Heart right ventricle (tissue), 16 donors: ENCODE results near the gene DAB2IP. TPM values are rescaled to one million over a fixed set of nuclear protein-coding genes. Genes with fewer than 3 reads are reported as not detected.

ENCODE experiments used
- ATAC-seq, 8 donors: fragments of 200-7000 bp; cut with Tn5 transposase; one replicate each; pipeline ENCODE4 v1.9.1; 2020; ENCODE audit warnings: mild to moderate bottlenecking in 8 of 8, moderate library complexity in 8 of 8, moderate number of reproducible peaks in 1 of 8
- DNase-seq, 2 donors: peaks; one replicate each; pipeline ENCODE4 v3.0.0-alpha.2; 2020
- H3K27ac ChIP-seq, 10 donors: fragments of 200-600 bp; sonication (generic) in 2 of 10; one replicate each; pipeline versions ENCODE4 v1.5.0 to v1.8.0; 2020 to 2022; ENCODE audit warnings: mild to moderate bottlenecking in 3 of 10
- H3K27me3 ChIP-seq, 7 donors: fragments of 200-600 bp; one replicate each; pipeline ENCODE4 v1.8.0; 2021 to 2022; ENCODE audit warnings: mild to moderate bottlenecking in 2 of 7
- H3K36me3 ChIP-seq, 9 donors: fragments of 200-600 bp; sonication (generic) in 1 of 9; one replicate each; pipeline versions ENCODE4 v1.5.0 to v1.8.0; 2020 to 2022; ENCODE audit warnings: mild to moderate bottlenecking in 2 of 9
- H3K4me1 ChIP-seq, 9 donors: fragments of 200-600 bp; sonication (generic) in 1 of 9; one replicate each; pipeline versions ENCODE4 v1.5.0 to v1.8.0; 2020 to 2022; ENCODE audit warnings: mild to moderate bottlenecking in 4 of 9
- H3K4me3 ChIP-seq, 10 donors: fragments of 200-600 bp; sonication (generic) in 2 of 10; one replicate each; pipeline versions ENCODE4 v1.5.0 to v1.8.0; 2020 to 2022; ENCODE audit warnings: mild to moderate bottlenecking in 7 of 10, moderate library complexity in 2 of 10
- H3K9me3 ChIP-seq, 11 donors: fragments of 200-600 bp in 10 of 11; sonication (generic) in 2 of 11; one replicate each; pipeline versions ENCODE4 v1.5.0 to v1.8.0; 2013 to 2022; ENCODE audit warnings: mild to moderate bottlenecking in 2 of 11, control low read depth in 1 of 11, moderate library complexity in 1 of 11
- CTCF ChIP-seq, 9 donors: fragments of 200-600 bp; sonication (generic) in 2 of 9; IDR thresholded peaks; one replicate each; pipeline versions ENCODE4 v1.5.0 to v1.8.0; 2021 to 2022; ENCODE audit warnings: antibody characterized with exemption in 9 of 9, mild to moderate bottlenecking in 5 of 9, moderate library complexity in 1 of 9
- WGBS, 2 donors: extraction: QIAGEN DNeasy Blood & Tissue Kit; methylation state at CpG; one replicate each; pipeline ENCODE4 v1.1.7; 2013; ENCODE audit warnings: inconsistent platforms in 1 of 2; 5-methylcytosine and 5-hydroxymethylcytosine counted together
- intact Hi-C, 10 donors: fragments of 100-400 bp; cut with DNase I; formaldehyde crosslinking; loops; one replicate each; pipeline versions ENCODE4 v1.11.1 to v1.14.2; 2022
- polyA plus RNA-seq, 2 donors: library from polyadenylated mRNA; stranded (reverse); fragments of 200-250 nt; gene quantifications; one replicate each; pipeline ENCODE4 v1.2.3, GENCODE V29; 2013
- total RNA-seq, 10 donors: library from RNA; stranded (reverse); fragmentation: NEBNext Ultra II Directional in 3 of 10; extraction: Animal tissue kit (Norgen Biotek cat#: 25700) in 3 of 10; gene quantifications; one replicate each; pipeline versions ENCODE4 v1.2.1 to v1.2.4, GENCODE V29; 2021 to 2023
- donor health status: Arrhythmogenic right ventricular cardiomyopathy.
- donor health status: ischemic (EF 13 %, LVEDD 7.1; RV severe dilation, severe dysfunction).
- donor health status: healthy with polysubstance abuse.
- donor health status: DM: no; HTN: yes; CAD: no.
- donor health status: DM: no; HTN: no; CAD: no.
- donor health status: ischemic (EF 25% LVEDD 6.9; RV normal size, moderate dysfunction).
- donor health status: ischemic (EF 25% LVEDD 5.7; RV mildly dilated, moderate dysfunction).
- donor health status: healthy.
- donor health status: DM: yes; HTN: yes; CAD: no.
- donor health status: Ischemic cardiomyopathy.
- donor health status: ischemic (EF 35%, LVEDD 5.7; RV mildly dilated, moderate dysfunction).
- donor health status: nonischemic (EF 11% LVEDD 7.7; RV severe dilation, severe dysfunction).
- donor health status: DM: yes; HTN: yes; CAD: no.
- donor health status: PGD.
- donor health status: ischemic (EF 29% LVEDD 5.4; RV normal size, mild dysfunction).
- donor health status: nonischemic (EF 23%, LVEDD 6.1; RV moderate dilation, normal function).

DAB2IP gene
- total and polyA plus RNA-seq, 12 donors = 18.1 to 71.1 (median 52.8) TPM

GRCh38 chr9:121797081-121797480, 145.6 kb downstream of the DAB2IP start:
- intact Hi-C loops = loop anchor here in 1 of 10 donors (5.0 kb wide), 1 partner anchor 40 kb away; no protein-coding TSS in a partner anchor
- no peak for TF ChIP-seq CTCF (IDR thresholded peaks at IDR 0.05)
- DNase-seq = no peak
- no peak overlapping the region for H3K4me3 ChIP-seq
- no peak overlapping the region for H3K27ac ChIP-seq
- no peaks in the 10 kb centered on the region for H3K36me3 ChIP-seq
- H3K4me1 ChIP-seq = no peaks in the 10 kb centered on the region
- WGBS, 2 donors = 96% methylated on average over 2 of the region's 2 CpGs
- no peaks in the 10 kb centered on the region for H3K9me3 ChIP-seq
- H3K27me3 ChIP-seq = peaks cover 0 to 5% (median 0%) of the 10 kb centered on the region in 7 donors
- no peak for ATAC-seq

- 71 to 76% methylated on average over 5 of the region's 5 CpGs for WGBS, 2 donors
Observed at GRCh38 chr9:121798941-121799340, 147.5 kb downstream of the DAB2IP start.

GRCh38 chr9:121800376-121800775, 148.9 kb downstream of the DAB2IP start:
- no peaks in the 10 kb centered on the region for H3K36me3 ChIP-seq
- no peak for TF ChIP-seq CTCF (IDR thresholded peaks at IDR 0.05)
- peaks cover 0 to 5% (median 0%) of the 10 kb centered on the region in 7 donors for H3K27me3 ChIP-seq
- ATAC-seq (no peak), DNase-seq (no peak)
- H3K27ac ChIP-seq = no peak overlapping the region
- no peak overlapping the region for H3K4me3 ChIP-seq
- H3K4me1 ChIP-seq = no peaks in the 10 kb centered on the region
- intact Hi-C loops = no loop called here
- WGBS, 2 donors = 94% methylated on average over 10 of the region's 10 CpGs
- H3K9me3 ChIP-seq = peaks cover 0 to 14% (median 2%) of the 10 kb centered on the region in 11 donors

More at GRCh38 chr9:121798941-121799340, 147.5 kb downstream of the DAB2IP start:
- Histone ChIP-seq H3K27ac (no peak overlapping the region), H3K36me3 (no peaks in the 10 kb centered on the region), H3K9me3 (peaks cover 0 to under 1% (median 0%) of the 10 kb centered on the region in 11 donors), H3K4me3 (no peak overlapping the region), H3K4me1 (no peaks in the 10 kb centered on the region), H3K27me3 (peaks cover 0 to 5% (median 0%) of the 10 kb centered on the region in 7 donors)
- intact Hi-C loops = loop anchor here in 1 of 10 donors (5.0 kb wide), 1 partner anchor 38 kb away; no protein-coding TSS in a partner anchor
- no peak for ATAC-seq
- no peak for TF ChIP-seq CTCF (IDR thresholded peaks at IDR 0.05)
- DNase-seq = no peak

- peaks cover 0 to 5% (median 0%) of the 10 kb centered on the region in 7 donors for H3K27me3 ChIP-seq
- no peak overlapping the region for H3K4me3 ChIP-seq
- ATAC-seq (no peak), DNase-seq (no peak)
- H3K9me3 ChIP-seq = peaks cover 0 to 14% (median 2%) of the 10 kb centered on the region in 11 donors
- H3K4me1 ChIP-seq = no peaks in the 10 kb centered on the region
- WGBS, 2 donors = 74 to 76% methylated on average over 3 of the region's 3 CpGs
- no peak overlapping the region for H3K27ac ChIP-seq
- H3K36me3 ChIP-seq = no peaks in the 10 kb centered on the region
- no peak for TF ChIP-seq CTCF (IDR thresholded peaks at IDR 0.05)
- intact Hi-C loops = no loop called here
Observed at GRCh38 chr9:121801579-121801978, 150.1 kb downstream of the DAB2IP start.
